Measurements from ENCODE around the gene MED26. TPM values are rescaled to one million over a fixed set of nuclear protein-coding genes. Genes with fewer than 3 reads are reported as not detected.

The MED26 gene
- total and polyA plus RNA-seq, 2 experiments from 2014 or later: 9.1 to 14.2 TPM

DNA sequence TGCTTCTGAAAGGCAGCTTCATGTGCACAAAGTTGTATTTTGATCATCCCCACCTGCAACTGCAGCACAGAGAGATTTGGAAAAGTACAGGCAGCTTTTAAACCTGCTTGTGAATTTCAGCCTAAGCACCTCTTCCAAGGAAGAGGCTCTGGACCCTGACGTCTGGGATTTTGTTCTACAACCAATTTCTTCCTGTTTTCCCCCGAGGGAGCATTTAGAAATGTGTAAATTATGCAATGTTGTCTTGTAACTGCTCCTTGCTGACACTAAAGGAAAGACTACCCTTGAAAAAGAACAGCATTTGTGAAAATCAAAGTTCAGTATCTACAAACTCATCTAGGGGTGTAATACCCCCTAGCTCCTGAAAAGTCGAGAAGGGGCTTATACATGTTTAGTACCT is 15.4 kb downstream of the MED26 start:
- Histone ChIP-seq H3K4me1 (ENCODE audit: low read depth) (peaks cover 7% of the 10 kb centered on the region), H3K36me3 (no peaks in the 10 kb centered on the region)
- TF ChIP-seq, protein P1, sequence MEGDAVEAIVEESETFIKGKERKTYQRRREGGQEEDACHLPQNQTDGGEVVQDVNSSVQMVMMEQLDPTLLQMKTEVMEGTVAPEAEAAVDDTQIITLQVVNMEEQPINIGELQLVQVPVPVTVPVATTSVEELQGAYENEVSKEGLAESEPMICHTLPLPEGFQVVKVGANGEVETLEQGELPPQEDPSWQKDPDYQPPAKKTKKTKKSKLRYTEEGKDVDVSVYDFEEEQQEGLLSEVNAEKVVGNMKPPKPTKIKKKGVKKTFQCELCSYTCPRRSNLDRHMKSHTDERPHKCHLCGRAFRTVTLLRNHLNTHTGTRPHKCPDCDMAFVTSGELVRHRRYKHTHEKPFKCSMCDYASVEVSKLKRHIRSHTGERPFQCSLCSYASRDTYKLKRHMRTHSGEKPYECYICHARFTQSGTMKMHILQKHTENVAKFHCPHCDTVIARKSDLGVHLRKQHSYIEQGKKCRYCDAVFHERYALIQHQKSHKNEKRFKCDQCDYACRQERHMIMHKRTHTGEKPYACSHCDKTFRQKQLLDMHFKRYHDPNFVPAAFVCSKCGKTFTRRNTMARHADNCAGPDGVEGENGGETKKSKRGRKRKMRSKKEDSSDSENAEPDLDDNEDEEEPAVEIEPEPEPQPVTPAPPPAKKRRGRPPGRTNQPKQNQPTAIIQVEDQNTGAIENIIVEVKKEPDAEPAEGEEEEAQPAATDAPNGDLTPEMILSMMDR (IDR thresholded peaks at IDR 0.05; ENCODE audit: low read depth, low read length): no peak

DNA sequence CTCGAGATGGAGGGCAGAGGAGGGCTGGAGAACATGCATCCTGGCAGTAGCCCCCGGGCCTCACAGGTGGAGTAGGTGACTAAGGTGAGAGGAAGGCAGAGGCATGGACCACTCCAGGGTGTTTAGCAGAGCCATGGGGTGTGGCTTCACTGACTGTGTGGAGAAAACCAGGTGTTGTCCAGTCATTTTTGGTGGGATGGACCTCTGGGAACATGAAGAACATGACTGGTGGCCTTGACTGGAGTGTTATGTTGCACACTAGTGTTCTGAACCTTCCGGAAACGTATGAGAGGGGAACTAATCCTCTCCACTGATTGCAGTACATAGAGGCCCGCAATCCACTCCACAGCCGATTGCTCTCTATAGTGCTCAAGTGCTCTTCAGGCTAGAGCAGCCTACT is 16.9 kb downstream of the MED26 start:
- Histone ChIP-seq H3K36me3 (no peaks in the 10 kb centered on the region), H3K9me3 (ENCODE audit: low read depth) (no peaks in the 10 kb centered on the region)
- TF ChIP-seq, protein P1 (IDR thresholded peaks at IDR 0.05; ENCODE audit: low read depth, low read length): no peak

More for the DNA sequence above, 15.4 kb downstream of the MED26 start:
- Histone ChIP-seq H3K9me3 (ENCODE audit: low read depth) (no peaks in the 10 kb centered on the region), H3K4me3 (no peak overlapping the region), H3K27ac (peak overlapping the region; percentile 55), H3K27me3 (no peaks in the 10 kb centered on the region)
- DNase-seq (ENCODE audit: low read depth in 1 of 2, low spot score in 1 of 2): peak in 1 of 2 donors; percentile 61

DNA sequence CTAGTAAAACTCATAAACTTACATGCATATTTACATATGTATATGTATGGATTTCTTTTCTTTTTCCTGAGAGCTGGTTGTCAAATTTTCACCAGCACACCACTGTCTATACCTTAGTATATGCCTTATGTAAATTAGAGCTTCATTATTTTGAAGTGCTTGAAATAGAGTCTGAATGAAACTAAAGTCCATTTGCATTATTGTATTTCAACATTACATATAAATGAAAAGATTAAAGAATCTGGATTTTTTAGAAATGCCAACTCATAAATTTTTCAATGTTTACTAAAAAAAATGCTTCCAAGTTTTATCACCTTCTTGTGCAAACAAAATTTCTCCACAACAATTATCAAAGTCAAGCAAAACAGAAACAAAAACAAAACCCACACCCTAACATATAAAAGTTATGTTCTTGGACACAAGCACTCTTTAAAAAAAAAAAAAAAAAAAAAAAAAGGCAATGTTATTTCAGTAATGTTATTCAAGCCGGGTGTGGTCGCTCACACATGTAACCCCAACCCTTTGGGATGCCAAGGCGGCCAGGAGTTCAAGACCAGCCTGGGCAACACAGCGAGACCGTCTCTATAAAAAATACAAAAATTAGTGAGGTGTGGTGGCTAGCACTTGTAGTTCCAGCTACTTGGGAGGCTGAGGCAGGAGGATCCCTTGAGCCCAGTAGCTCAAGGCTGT is 18.3 kb downstream of the MED26 start:
- Histone ChIP-seq H3K27ac (no peak overlapping the region), H3K4me3 (no peak overlapping the region), H3K9me3 (ENCODE audit: low read depth) (no peaks in the 10 kb centered on the region), H3K36me3 (no peaks in the 10 kb centered on the region), H3K4me1 (ENCODE audit: low read depth) (peaks cover 7% of the 10 kb centered on the region), H3K27me3 (no peaks in the 10 kb centered on the region)
- TF ChIP-seq, protein P1 (IDR thresholded peaks at IDR 0.05; ENCODE audit: low read depth, low read length): no peak
- no peak for DNase-seq (ENCODE audit: low read depth in 1 of 2, low spot score in 1 of 2)

More for the DNA sequence above, 16.9 kb downstream of the MED26 start:
- Histone ChIP-seq H3K4me1 (ENCODE audit: low read depth) (peaks cover 7% of the 10 kb centered on the region), H3K27ac (peak overlapping the region; percentile 55), H3K4me3 (no peak overlapping the region), H3K27me3 (no peaks in the 10 kb centered on the region)
- DNase-seq (ENCODE audit: low read depth in 1 of 2, low spot score in 1 of 2): no peak

DNA sequence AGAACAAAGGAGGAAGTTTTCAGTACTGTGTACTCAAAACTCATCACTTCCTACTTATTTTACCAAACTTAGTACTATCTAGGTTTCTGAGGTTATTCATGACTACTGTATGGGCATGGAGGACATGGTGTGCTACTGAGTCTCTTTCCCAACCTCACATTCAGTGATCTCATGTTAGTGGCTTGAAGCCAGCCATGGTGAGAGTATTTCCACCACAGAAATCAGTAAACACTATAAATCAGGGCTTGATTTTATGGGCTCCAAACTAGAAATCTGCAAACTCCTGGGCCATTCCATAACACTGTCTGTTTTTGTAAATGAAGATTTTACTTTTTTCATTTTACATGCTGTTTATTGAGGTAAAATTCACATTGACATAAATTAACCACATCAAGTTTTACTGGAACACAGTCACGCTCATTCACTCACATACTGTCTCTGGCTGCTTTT is 19.7 kb downstream of the MED26 start:
- H3K9me3 ChIP-seq (ENCODE audit: low read depth): no peaks in the 10 kb centered on the region
- H3K4me3 ChIP-seq: no peak overlapping the region
- H3K36me3 ChIP-seq: no peaks in the 10 kb centered on the region
- TF ChIP-seq, protein P1 (IDR thresholded peaks at IDR 0.05; ENCODE audit: low read depth, low read length): no peak
- peak in 1 of 2 donors; percentile 90 for DNase-seq (ENCODE audit: low read depth in 1 of 2, low spot score in 1 of 2)
- H3K27ac ChIP-seq: no peak overlapping the region
- H3K4me1 ChIP-seq (ENCODE audit: low read depth): peaks cover 7% of the 10 kb centered on the region
- H3K27me3 ChIP-seq: no peaks in the 10 kb centered on the region

DNA sequence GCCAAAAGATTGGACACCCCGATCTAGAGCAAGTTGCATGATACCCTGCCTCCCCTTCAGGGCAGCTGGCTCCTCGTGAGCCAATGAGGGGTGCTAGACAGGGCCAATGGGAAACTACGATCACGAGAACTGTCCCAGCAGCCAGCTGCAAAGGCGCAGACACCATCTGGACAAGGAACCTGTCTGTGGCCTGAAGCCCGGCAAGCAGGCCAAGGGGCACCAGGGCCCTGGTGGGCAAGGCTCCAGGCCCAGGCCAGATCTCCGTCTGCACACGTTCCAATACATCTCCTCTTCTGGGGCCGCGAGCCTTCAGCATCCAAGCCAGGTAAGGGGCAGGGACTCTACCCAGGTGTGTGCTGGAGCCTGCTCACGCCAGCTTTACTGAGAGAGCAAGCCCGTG is 20.2 kb downstream of the MED26 start:
- DNase-seq (ENCODE audit: low read depth in 1 of 2, low spot score in 1 of 2): no peak
- peaks cover 7% of the 10 kb centered on the region for H3K4me1 ChIP-seq (ENCODE audit: low read depth)
- TF ChIP-seq, protein P1 (IDR thresholded peaks at IDR 0.05; ENCODE audit: low read depth, low read length): no peak
- H3K27ac ChIP-seq: no peak overlapping the region
- no peaks in the 10 kb centered on the region for H3K36me3 ChIP-seq
- H3K4me3 ChIP-seq: no peak overlapping the region
- no peaks in the 10 kb centered on the region for H3K27me3 ChIP-seq
- H3K9me3 ChIP-seq (ENCODE audit: low read depth): no peaks in the 10 kb centered on the region
